Uterus (tissue), 2 donors: ENCODE results near the gene CPSF4L.

Experiments
- CTCF ChIP-seq, 4 experiments: fragments of 200-600 bp in 2 of 4; fragments of 450-650 bp in 2 of 4; sonication (generic) in 2 of 4; IDR thresholded peaks; one replicate each; pipeline ENCODE4 v1.5.1; 2016 to 2019; ENCODE audit warnings: antibody characterized with exemption in 4 of 4, mild to moderate bottlenecking in 2 of 4, moderate library complexity in 1 of 4
- POLR2A ChIP-seq, 2 donors: fragments of 450-650 bp; IDR thresholded peaks; one replicate each; pipeline ENCODE4 v1.6.1; 2016; ENCODE audit warnings: antibody characterized with exemption in 2 of 2, mild to moderate bottlenecking in 1 of 2, moderate library complexity in 1 of 2

DNA sequence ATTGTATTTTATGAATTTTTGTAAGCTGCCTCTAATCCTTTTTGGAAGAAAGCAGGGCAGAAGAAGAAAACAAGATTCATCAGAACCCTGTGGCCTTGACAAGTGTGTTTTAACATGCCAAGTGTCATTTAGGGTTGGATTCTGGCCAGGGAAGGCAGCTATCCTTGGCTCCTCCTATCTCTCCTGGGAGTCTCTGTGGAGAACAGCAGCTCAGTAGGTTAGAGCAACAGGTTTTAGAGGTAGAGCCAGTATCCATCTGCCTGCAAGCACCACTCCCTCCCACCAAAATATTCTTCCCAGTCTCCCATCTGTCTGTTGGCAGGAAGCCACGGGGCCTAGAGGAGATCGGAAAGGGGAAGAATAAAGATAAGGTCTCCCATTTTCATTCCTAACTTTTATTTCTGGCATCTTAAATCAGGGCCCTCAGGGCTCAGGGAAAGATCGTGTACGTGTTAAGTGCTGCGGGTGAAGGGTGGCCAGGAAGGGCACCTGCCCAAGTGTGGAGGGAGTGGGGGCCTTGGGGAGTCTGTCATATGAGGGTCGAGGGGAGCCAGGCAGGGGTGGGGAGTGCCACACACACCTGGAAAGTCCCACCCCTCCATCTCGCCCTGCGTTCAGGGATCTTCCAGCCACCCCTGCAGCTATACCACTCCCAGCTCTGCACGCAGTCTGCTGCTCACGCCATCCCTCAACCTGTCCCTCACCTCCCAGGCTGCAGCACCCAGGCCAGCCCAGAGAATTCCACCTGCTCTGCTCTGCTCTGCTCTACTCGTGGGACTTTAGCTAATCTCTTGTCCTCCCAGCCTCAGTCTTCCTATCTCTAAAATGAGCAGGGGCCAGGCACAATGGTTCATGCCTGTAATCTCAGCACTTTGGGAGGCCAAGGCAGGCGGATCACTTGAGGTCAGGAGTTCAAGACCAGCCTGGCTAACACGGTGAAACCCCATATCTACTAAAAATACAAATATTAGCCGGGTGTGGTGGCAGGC, 17.1 kb upstream of the CPSF4L start:
- TF ChIP-seq CTCF (IDR thresholded peaks at IDR 0.05), result no peak
- TF ChIP-seq POLR2A (IDR thresholded peaks at IDR 0.05), result no peak
